Measurements from ENCODE around the gene CD2AP. TPM values are rescaled to one million over a fixed set of nuclear protein-coding genes. Genes with fewer than 3 reads are reported as not detected.

CD2AP gene
- total RNA-seq, 1 experiment from 2014 or later = 43.8 TPM

DNA sequence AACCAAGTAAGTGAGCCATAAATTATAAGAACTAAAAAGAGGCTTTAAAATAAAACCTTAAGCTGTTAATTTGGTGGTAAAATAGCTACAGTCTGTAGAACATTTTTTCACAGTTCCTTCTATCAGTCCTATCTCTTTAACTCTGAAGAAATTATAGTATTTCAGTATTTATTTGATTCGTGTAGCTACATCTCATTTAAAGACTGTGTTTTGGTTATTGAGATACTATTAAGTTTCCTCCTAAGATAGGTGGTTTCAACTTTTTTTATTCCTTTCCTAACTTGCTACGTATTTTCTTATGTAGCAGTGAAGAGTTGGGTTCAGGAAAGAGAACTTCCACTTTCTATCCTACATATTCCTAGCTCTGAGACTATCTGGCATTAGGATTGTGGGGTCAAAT lies 97.2 kb downstream of the CD2AP start:
- Histone ChIP-seq H3K9me2 (ENCODE audit: insufficient read depth) (no peaks in the 10 kb centered on the region), H2AFZ (ENCODE audit: low read depth, low read length, poor library complexity, severe bottlenecking) (no peak overlapping the region), H3K27me3 (ENCODE audit: insufficient read depth, low read length) (no peaks in the 10 kb centered on the region), H3K9me3 (ENCODE audit: control insufficient read depth in 1 of 2, insufficient read depth in 1 of 2, low read depth in 1 of 2, low read length in 2 of 2) (no peaks in the 10 kb centered on the region), H3K27ac (ENCODE audit: low read depth, low read length) (no peak overlapping the region), H3K4me3 (replicated peaks in 1 of 2; ENCODE audit: low read depth in 1 of 2, low read length in 2 of 2) (no peak overlapping the region), H3K4me1 (ENCODE audit: control insufficient read depth in 1 of 2, insufficient read depth in 2 of 2, low read length in 2 of 2) (no peaks in the 10 kb centered on the region), H4K20me1 (ENCODE audit: insufficient read depth) (0 out of 2 replicates have a peak, but pooled peaks cover 2% of the 10 kb centered on the region), H3K4me2 (ENCODE audit: low read length) (no peak overlapping the region), H3K79me2 (ENCODE audit: insufficient read depth, low read length) (peaks cover 36% of the 10 kb centered on the region), H3K9ac (ENCODE audit: low read length) (no peak overlapping the region), H3K36me3 (ENCODE audit: control insufficient read depth in 1 of 2, insufficient read depth in 2 of 2, low read length in 2 of 2) (peaks cover 0 to 5% of the 10 kb centered on the region in 2 experiments; a peak in 2 of 4 replicates)
- CTCF ChIA-PET = no interaction called here
- POLR2A ChIA-PET = interaction anchor here (1.5 kb wide), 1 partner anchor 98 kb away, joined by 4 read pairs; the partner anchor contains the start of gene CD2AP
- DNase-seq (ENCODE audit: low read depth, low spot score) = no peak
- TF ChIP-seq SP1 (IDR thresholded peaks at IDR 0.05; ENCODE audit: low read depth) (no peak), ZNF274 (IDR thresholded peaks at IDR 0.05; ENCODE audit: low read depth, low read length) (no peak), CBX3 (IDR thresholded peaks at IDR 0.05; ENCODE audit: low read depth) (no peak), ZFX (IDR thresholded peaks at IDR 0.05) (no peak), MAX (IDR thresholded peaks at IDR 0.05) (no peak), YY1 (IDR thresholded peaks at IDR 0.05; ENCODE audit: extremely low read depth, insufficient replicate concordance, low read depth, low read length) (no peak), SIN3A (IDR thresholded peaks at IDR 0.05; ENCODE audit: low read depth) (no peak), CEBPB (IDR thresholded peaks at IDR 0.05; ENCODE audit: low read depth) (no peak), RAD21 (IDR thresholded peaks at IDR 0.05; ENCODE audit: low read depth) (no peak), EGR1 (IDR thresholded peaks at IDR 0.05; ENCODE audit: low read depth) (no peak), CTCF (IDR thresholded peaks at IDR 0.05 in 2 of 3, conservative IDR thresholded peaks at IDR 0.05 in 1 of 3; ENCODE audit: borderline replicate concordance in 1 of 3, insufficient read depth in 1 of 3, low read depth in 2 of 3, low read length in 2 of 3) (no peak), JUND (IDR thresholded peaks at IDR 0.05) (no peak), EZH2 (IDR thresholded peaks at IDR 0.05) (no peak), REST (IDR thresholded peaks at IDR 0.05; ENCODE audit: low read depth) (no peak)
- no peak for ATAC-seq
- BruUV-seq (replicated peaks) = no TSS peak
- intact Hi-C loops (cut with micrococcal nuclease) = no loop called here
- RAD21 ChIA-PET (ENCODE audit: low non-redundant PET in 1 of 2, low total read pairs in 2 of 2, uncharacterized antibody in 2 of 2, unreplicated experiment in 2 of 2) = no interaction called here
